SK-N-MC (cell line): ENCODE results near the gene ASB10.

Experiments used
- EZH2 ChIP-seq: fragments of 200-600 bp; sonication (generic); IDR thresholded peaks from one replicate; pipeline ENCODE4 v1.6.1; 2017; ENCODE audit warnings: antibody characterized with exemption
- FOXP2 ChIP-seq: optimal IDR thresholded peaks from 2 replicates; pipeline ENCODE3; 2011; ENCODE audit warnings: mild to moderate bottlenecking, moderate library complexity; ENCODE audit not compliant: insufficient read depth; ENCODE audit errors: extremely low read length, control extremely low read depth
- POLR2AphosphoS5 ChIP-seq: IDR thresholded peaks from 2 replicates; pipeline ENCODE4 v1.6.1; 2012; ENCODE audit warnings: mild to moderate bottlenecking, low read depth, low read length, borderline replicate concordance

DNA sequence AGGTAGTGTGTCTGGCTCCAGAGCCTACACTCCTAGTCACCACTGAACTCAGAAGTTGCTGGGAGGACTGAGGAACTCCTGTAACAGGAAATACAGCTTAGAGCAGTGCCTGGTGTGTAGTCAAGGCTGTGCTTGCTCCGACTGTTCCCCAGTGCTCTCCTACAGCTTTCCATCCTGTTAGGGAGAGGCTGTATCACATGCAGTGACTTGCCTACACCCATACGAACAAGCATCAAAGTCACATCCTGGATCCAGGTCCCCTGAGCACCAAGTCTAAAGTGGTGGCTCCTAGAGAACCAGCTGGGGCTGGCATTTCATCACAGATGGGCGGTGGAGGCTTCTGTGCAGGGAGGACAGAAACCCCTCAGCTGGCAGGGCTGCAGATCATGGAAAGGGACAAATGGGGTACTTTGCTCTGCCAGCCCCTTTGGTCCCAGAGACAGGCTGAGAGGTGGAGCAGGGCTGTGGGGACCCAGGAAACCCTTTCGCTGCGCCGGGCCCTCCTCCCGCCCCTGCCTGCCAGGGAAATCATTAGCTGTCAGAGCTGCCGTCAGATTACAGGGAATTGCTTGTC, 7.7 kb downstream of the ASB10 start:
- TF ChIP-seq POLR2AphosphoS5 (no peak), EZH2 (no peak), FOXP2 (no peak)
